ENCODE measurements around the gene BAK1.
A peak's percentile ranks its signal among the peaks of the same experiment; 100 is the strongest.

Gene BAK1

DNA sequence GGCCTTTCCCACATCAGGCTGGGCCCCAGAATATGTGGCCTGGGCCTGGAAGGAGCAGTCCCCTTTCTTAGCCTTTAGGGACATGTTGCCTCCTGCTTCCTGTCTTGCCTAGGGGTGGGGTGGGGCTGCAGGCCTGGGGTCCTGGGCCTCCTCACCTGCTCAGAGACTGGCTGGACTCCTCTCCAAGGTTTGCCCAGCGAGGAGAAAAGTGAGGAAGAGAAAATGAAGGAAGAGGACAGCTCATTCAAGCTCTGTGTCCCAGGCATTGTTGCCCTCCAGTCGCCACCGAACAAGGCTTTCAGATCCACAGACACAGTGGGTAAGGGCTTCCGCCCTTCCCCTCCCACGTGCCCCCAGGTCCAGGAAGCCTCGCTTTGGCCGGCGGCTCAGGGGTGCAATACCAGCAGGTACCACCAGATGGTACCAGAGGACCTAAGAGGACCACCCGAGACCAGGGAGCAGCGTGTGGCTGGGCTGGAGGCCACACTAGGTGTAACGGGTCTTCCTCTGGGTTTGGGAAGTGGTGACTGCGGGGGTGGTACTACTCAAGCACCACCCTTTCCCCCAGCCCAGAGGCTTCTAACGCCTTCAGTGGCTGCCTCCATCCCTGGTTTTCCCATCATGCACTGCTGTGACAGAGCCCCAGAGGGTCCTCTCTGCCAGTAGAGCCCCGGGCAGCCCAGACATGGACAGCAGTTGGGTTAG is 5.5 kb upstream of the BAK1 start:
- DNase-seq: peak; percentile 41

DNA sequence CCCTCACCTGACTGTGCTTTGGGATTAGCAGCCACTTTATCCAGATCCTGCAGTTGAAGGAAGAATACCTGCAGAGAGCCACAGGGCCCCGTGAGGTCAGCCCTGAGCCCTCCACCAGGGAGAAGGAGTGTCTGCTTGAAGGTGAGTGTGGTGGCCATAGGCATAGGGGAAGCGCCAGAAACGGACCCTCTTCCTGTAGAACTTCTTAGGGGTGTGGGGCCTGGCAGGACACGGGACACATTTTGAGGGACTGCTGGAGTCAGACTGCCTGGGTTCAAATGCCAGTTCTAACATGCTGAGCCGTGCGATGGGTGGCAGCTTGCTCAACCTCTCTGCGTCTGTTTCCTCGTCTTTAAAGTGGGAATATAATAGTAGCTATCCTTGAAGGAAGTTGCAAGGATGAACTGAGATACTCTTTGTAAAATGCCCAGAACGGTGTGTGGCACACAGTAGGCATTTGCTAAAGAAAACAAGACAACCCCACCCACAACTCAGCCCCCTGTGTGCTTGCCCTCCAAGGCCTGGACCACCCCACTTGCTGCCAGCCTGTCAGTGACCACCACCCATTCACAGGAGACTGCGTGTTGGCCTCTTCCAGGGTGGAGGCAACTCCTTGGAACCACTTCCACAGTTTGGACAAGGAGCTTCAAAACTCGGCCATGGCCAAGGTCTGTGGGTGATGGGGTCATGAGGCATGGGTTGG is 4.8 kb upstream of the BAK1 start:
- DNase-seq: no peak

DNA sequence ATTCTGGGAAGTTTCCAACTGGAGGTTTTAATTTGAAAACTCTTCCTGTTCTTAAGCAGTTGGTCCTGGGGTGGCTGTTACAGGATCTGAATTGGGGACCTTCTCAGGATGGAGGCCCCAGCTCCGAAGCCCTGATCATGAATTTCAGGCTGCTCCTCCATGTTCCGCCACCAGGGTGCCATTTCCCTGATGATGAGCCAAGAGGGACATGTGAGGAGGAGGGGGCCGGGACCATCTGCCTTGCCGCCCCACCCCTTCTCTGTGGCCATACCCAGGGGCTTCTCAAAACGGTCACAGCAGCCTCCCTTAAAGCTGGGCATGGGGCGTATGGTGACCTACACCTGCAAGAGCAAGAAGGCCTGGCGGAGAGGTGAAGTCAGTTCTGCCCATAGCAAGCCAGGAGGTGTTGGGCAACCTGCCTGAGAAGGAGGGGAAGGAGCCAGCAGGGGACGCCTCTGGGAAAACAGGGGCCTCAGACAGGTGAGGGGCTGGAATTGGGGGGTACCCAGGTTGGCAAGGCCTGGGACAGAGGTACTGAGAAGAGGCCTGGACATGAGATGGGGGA is 3.6 kb upstream of the BAK1 start:
- DNase-seq: no peak

DNA sequence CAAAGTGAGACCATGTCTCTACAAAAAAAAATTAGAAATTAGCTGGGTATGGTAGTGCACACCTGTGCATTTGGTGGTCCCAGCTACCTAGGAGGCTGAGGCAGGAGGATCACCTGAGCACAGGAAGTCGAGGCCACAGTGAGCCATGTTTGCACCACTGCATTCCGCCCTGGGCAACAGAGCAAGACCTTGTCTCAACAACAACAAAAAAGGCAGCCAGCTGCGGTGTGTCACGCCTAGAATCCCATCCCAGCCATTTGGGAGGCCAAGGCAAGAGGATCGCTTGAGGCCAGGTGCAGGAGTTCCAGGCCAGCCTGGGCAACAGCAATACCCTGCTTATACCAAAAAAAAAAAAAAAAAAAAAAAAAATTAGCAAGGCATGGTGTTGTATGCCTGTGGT is 1.1 kb upstream of the BAK1 start:
- no peak for DNase-seq

DNA sequence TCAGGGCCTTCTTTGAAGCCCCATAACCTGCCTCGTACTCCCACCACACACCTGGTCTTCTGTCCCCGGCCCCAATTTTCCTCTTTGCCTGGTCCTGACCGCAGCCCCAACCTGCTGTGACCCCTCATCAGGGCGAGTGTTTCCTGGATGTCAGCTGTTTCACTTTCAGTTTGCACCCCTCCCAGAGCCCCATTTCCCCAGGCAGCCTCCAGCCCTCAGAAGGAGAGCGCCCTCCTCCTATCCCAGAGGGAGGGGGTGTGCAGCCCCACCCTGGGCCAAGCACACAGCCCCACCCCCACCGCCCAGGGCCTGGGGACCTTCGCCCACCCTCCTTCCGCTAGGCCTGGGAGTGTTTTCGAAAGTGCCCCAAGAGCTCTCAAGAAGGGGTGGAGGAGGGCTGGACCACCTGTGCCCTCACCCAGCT is 1.5 kb downstream of the BAK1 start:
- DNase-seq: no peak

DNA sequence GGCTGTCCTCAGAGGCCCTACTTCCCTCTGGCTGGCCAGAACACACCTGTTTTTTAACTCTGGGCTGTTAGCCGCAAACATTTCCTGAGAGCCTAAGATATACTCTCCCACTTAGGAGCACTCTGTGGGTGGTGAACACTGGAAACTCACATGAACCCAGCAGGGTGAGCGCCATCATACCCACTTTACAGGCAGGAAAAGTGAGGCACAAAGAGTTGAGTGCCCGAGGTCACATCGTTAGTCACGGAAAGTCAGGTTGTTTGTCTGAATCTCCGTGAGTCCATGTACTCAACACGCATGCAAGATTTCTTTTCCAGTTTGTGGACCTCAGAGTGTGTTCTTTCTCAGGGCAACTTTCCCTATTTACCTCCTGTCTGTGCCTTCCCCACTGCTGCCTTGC is 1.9 kb downstream of the BAK1 start:
- DNase-seq: no peak

DNA sequence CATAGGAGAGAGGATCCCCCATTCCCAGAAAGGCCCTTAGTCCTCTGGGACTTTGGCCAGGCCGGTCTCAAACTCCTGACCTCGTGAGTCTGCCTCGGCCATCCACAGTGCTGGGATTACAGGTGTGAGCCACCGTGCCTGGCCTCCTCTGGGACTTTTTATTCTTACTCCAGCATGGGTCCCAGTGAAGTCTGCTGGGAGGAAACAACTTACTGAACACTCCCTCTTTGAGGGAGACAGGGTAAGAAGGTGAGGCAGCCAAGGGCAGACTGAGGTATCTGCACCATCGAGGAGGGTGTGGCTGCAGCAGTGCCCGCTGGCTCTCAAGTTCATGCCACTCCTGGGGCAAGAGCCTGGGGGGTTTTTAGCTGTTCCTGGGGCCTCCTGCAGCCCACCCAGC is 2.4 kb downstream of the BAK1 start:
- DNase-seq: no peak

DNA sequence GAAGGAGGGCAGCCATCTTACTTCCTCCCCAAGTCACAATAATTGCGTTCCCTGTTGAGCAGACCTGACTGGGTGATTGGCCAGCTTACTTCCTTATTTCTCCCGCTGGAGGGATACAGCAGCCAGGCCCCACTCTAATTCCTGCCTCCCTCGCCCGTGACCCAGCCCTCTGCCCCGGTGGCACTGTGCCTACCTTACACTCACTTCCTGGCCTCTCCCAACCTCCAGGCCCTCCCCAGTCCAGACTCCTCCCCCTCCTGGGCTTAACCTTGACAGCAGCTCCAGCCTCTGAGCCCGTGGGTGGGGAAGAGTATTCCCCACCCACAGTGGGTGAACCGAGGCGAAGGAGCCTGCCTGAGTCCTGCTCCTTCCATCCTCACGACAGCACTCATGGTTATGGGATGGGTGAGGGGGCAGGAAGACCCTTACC is 3.0 kb downstream of the BAK1 start:
- no peak for DNase-seq

DNA sequence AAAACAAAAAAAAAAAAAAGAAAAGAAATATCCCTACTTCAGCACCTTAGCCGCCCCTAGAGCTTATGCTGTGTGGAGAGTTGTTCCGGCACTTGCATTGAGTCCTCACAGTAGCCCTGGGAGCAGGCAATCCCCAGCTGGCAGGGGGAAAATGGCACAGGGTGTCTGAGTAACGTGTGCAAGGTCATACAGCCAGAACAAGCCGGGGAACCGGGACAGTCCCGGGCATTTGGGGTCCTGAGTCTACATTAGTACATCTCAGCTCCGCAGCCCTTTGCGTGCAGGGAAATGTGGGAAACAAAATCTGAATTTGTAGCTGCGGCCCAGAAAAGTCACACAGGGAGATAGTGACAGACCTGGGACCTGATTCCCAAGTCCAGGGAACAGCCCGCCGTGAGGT is 3.4 kb downstream of the BAK1 start:
- DNase-seq: no peak

DNA sequence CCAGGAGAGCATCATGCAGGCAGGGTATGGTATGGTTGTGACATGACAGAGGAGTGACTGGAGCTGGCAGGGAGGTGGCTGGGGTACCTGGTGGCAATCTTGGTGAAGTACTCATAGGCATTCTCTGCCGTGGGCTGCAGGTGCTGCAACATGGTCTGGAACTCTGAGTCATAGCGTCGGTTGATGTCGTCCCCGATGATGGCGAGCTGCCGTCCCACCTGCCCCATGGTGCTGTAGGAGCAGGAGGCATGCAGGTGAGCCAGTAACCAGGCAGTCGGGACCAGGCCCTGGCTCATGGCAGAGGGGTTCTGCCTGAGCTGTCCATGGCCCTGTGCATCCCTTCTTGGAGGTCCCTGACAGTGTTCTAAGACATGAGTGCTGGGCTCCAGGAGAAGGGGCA is 4.9 kb downstream of the BAK1 start:
- no peak for DNase-seq

DNA sequence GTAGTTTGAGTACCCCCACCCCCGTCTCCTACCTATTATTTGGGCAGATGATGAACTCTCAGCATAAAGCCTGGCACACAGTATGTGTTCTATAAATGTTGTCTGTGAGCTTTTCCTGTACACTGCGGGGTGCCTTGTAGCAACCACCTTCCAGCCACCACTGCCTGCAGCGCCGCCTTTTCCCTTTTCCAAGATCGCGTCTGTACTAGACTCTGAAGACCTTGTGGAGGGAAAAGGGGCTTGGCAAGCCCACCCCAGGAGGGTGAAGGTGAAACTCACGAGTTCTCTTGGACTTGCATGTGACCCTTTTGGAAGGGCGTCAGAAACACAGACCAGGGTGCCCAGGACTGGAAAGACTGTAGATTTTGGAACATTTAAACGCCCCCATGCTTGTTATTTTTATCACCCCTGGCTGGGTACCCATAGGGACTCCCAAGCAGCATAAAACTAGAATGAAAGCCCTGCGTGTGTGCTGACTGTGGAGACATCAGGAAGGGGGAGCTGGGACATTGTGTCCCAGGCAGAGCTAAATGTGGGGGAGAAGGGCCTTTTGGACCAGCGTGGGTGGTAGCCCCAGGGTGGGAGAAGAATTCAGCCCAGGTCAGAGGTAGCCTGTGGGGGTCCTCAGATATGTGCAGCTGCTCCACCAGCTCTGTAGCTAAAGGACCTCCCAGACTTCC is 8.3 kb downstream of the BAK1 start:
- DNase-seq: no peak

DNA sequence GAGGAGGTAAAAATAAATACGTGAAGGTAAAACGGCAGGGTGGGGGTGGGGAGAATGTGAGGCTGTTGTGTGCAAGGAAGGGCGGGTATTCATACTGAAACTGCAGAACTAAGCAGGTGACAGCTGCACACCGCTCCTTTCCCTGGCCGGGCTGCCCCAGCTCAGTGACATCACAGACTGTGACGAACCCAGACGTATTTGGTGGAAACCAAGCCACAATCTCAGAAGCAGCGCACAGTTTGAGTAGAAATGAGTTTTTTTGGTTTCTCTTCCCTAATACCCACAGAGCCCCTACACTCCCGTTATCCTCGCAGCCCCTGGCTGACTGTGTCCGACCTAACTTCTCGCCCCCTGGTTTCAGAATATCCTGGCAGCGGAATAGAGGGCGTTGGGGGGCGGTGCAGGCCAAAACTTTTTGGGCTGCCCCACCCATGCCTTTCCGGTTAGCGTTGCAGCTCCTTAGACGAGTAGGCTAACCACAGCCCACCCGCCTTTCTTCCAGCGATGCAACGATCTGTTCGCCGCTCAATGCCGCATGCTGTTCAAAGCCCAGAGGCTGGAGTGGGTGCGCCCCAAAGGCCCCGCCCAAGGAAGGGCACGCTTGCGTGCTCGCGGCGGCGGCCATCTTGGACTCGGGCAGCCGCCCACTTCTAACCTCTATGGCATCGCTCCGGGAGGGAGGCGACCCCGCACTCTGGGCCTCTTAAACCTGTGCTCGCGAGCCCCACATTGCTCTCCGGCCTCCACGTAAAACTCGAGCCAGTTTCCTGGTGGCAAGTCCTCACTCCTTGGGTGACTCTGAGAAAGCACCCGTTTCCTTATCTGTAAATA is 9.1 kb downstream of the BAK1 start:
- peak; percentile 83 for DNase-seq

DNA sequence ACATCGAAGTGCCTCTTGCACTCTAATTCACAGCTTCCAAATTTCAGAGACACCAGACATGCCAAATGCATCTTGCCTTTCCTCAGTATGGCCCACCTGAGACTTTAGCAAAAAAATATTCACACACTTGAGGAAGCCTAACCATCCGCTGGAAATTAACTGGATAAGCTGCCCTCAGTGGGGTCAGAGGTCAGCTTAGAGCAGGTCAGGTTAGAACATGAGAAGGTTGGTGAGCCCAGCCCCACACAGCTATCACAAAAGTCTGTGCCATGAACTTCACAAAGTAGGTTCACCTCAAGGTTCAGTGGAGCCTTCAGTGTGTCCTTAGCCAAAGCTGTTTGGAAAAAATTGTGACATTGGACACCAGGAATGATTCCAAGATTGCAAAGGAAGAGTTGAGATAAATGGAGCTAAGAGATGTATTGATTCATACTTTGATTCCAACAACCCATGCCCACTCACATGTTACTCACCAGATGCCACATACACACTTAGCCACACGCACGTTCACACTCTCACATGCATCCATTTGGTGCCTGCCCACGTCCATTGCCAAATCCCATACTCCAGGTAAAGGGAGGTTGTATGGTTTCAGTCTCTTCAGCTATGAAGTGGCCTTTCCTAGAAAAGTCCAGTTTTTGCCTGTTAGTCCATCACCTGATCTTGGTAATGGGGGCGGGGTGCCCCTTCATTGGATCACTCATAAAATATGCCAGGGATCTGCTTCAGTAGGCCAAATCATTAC is 11.1 kb downstream of the BAK1 start:
- DNase-seq: no peak

DNA sequence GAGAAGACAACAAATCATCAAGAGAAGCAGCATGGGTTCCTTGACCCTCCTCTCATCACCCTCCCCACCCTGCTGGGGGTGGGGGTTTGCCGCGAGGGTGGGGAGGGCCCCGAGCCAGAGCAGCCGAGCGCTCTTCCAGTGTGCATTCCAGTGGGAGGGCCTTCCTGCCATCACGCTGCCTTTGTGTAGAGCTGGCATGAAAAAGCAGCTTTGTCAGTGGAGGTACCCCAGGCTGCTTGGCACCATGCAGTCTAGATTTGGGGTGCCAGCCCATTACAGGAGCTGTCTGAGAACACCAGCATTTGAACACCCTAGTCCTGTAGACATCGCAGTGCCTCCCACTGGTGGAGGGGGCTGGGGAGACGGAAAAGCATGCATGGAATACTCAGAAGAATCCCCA is 12.2 kb downstream of the BAK1 start:
- DNase-seq: no peak

DNA sequence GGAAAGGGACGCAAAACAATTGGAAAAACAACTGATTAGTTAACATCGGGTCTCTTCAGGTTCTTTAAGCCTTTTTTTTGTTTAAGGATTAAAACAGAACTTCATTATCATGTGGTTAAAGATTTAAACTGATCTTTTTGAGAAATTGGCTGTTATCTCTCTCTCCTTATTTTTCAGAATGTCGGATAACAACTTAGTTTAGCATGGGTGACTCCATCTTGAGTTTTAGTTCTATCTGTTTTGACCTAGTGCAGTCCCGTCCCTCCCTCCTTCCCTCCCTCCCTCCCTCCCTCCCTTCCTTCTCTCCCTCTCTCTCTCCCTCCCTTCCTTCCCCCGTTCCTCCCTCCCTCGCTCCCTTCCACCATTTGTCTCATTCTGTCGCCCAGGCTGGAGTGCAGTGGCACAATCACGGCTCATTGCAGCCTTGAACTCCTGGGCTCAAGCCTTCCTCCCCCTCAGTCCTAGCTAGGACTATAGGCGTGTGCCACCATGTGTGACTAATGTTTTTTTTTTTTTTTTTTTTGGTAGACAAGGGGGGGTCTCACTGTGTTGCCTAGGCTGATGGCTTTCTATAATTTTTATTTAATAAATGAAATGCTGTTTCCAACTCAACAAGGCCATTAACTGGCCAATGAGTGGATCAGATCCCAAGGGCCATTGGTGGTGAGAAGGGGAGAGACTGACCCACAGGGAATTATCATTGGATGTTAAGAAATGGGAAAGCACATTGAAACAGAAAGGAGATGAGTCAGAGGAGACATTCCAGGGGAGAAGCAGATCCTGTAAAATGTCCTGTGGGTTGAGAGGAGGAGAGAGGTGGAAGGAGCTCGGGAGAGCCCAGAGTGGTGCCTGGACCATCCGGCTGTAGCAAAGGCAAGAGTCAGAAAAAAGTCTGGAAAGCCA is 13.6 kb downstream of the BAK1 start:
- no peak for DNase-seq

DNA sequence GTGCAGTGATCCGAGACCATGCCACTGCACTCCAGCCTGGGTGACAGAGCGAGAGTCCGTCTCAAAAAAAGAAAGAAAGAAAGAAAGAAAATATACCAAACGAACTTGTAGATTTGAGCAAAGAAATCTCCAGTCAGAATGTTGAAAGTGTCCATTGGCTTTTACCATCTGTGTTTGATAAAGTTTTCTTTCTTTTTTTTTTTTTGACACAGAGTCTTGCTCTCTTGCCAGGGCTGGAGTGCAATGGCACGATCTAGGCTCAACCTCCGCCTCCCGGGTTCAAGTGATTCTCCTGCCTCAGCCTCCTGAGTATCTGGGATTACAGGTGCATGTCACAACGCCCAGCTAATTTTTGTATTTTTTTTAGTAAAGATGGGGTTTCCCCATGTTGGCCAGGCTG is 21.3 kb downstream of the BAK1 start:
- DNase-seq: no peak

DNA sequence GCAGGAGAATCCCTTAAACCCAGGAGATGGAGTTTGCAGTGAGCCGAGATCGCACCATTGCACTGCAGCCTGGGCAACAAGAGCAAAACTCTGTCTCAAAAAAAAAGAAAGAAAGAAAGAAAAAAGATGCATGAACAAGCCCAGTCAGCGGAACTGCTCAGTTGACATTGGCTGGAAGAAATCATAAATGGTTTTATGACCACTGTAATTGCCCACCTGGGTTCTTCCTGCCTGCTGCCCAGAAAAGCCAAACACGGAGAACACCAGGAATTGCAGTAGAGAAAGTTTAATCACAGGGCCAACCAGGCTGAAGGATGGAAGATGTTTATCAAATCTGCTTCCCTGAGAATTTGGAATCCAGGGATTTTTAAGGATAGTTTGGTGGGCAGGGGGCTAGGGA is 22.7 kb downstream of the BAK1 start:
- no peak for DNase-seq

DNA sequence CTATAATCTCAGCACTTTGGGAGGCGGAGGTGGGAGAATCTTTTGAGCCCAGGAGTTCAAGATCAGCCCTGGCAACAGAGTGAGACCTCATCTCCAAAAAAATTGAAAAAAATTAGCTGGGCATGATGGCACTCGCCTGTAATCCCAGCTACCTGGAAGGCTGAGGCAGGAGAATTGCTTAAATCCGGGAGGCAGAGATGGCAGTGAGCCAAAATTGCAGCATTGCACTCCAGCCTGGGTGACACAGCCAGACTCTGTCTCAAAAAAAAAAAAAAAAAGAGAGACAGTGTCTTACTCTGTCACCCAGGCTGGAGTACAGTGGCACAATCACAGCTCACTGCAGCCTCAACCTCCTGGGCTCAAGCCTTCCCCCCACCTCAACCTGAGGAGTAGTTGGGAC is 27.2 kb downstream of the BAK1 start:
- peak; percentile 92 for DNase-seq

DNA sequence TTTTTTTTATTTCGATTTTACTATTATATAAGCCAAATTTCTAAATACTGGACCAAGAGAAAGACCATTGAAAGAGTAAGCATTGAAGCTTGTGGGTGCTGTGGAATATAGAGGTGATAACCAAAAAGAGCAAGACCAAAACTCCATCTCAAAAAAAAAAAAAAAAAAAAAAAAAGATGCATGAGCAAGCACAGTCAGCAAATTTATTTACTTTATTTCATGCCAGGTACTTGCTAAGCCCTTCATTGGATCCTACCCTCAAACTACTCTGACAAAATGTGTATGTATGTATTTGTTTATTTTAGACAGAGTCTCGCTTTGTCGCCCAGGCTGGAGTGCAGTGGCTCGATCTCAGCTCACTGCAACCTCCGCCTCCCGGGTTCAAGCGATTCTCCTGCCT is 27.8 kb downstream of the BAK1 start:
- DNase-seq: no peak

DNA sequence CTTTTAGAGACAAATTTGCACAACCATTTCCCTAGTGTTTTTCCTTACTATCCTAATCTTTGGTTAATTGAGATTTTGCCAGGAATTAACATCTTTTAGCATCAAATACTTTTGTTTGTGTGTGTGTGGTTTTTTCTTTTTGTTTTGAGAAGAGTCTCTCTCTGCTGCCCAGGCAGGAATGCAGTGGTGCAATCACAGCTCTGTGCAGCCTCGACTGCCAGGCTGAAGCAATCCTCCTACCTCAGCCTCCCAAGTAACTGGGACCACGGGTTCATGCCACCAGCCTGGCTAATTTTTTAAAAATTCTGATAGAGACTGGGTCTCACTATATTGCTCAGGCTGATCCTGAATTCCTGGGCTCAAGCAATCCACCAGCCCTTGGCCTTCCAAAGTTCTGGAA is 28.5 kb downstream of the BAK1 start:
- no peak for DNase-seq

DNA sequence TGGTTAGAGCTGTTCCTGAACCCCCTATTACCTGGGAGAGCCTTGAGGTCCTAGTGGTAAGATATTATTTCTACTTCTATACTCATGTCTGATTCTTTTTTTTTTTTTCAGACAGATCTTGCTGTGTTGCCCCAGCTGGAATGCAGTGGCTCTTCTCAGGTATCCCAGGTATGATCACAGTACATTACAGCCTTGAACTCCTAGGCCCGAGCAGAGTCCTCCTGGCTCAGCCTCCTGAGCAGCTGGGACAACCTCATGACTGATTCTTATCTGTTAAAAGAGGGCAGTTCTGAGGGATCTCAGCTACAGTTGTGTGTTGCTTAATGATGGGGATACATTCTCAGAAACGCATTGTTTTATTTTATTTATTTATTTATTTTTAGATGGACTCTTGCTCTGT is 30.2 kb downstream of the BAK1 start:
- no peak for DNase-seq

All from NCI-H2171 (cell line).